ENCODE data around the gene ANKRD18A.
"Not testable (repeated sequence)": the region's sequence is repeated elsewhere in the genome, so short reads cannot be mapped to it uniquely, and the experiment has no call there.

DNA sequence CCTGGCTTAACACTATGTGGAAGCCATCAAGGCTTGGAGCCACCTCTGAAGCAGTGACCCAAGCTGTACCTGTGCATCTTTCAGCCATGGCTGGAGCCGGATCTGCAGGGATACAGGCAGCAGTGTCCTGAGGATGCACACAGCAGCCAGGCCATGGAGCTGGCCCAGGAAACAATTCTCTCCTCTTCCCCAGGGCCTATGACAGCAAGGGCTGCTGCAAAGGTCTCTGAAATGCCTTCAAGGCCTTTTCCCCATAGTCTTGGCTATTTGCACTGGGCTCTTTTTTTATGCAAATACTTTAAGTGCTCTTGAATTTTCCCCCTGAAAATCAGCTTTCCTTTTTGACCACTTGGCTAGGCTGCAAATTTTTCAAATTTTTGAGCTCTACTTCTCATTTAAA is 56.5 kb downstream of the ANKRD18A start:
- not testable (repeated sequence) for TF ChIP-seq EZH2 (IDR thresholded peaks at IDR 0.05; ENCODE audit: insufficient read depth, poor library complexity, severe bottlenecking); EZH2phosphoT487 (IDR thresholded peaks at IDR 0.05; ENCODE audit: insufficient read depth, low read depth)
